ENCODE data around the gene YBX1. TPM values are rescaled to one million over a fixed set of nuclear protein-coding genes. Genes with fewer than 3 reads are reported as not detected.

Gene YBX1
- total RNA-seq, 6 experiments from 2014 or later = 144 to 325 (median 207) TPM

- intact Hi-C loops (cut with DNase I) = no loop called here
- no peak for TF ChIP-seq CTCF (IDR thresholded peaks at IDR 0.05)
- TF ChIP-seq POLR2A (IDR thresholded peaks at IDR 0.05) = no peak
- H3K27me3 ChIP-seq = no peaks in the 10 kb centered on the region
- no peaks in the 10 kb centered on the region for H3K9me3 ChIP-seq
- H3K27ac ChIP-seq = no peak overlapping the region
- H3K36me3 ChIP-seq = peaks cover 0 to 29% (median 12%) of the 10 kb centered on the region in 4 donors
- H3K4me1 ChIP-seq = peaks cover 0 to 6% (median 2%) of the 10 kb centered on the region in 4 donors
- DNase-seq (no peak), ATAC-seq (no peak)
- whole genome bisulfite sequencing (ENCODE audit: insufficient coverage, low coverage, low lambda C conversion rate, missing lambda C conversion rate) = 100% methylated on average over 3 of the region's 4 CpGs
- H3K4me3 ChIP-seq = no peak overlapping the region
Measured at GRCh38 chr1:42670425-42670824, 11.8 kb upstream of the YBX1 start.

- intact Hi-C loops (cut with DNase I) = no loop called here
- ATAC-seq (peak; percentile 38 to 71 (median 52)), DNase-seq (no peak)
- no peak for TF ChIP-seq POLR2A (IDR thresholded peaks at IDR 0.05)
- TF ChIP-seq CTCF (IDR thresholded peaks at IDR 0.05) = no peak
- Histone ChIP-seq H3K4me3 (no peak overlapping the region), H3K4me1 (peaks cover 0 to 6% (median 2%) of the 10 kb centered on the region in 4 donors), H3K36me3 (peaks cover 0 to 6% (median 0%) of the 10 kb centered on the region in 4 donors), H3K27me3 (no peaks in the 10 kb centered on the region), H3K27ac (peak overlapping the region in 1 of 3 donors; percentile 24), H3K9me3 (no peaks in the 10 kb centered on the region)
Measured at GRCh38 chr1:42674214-42674613, 8.0 kb upstream of the YBX1 start.

GRCh38 chr1:42674682-42675081 is 7.5 kb upstream of the YBX1 start:
- Histone ChIP-seq H3K36me3 (peaks cover 0 to 6% (median 0%) of the 10 kb centered on the region in 4 donors), H3K4me3 (no peak overlapping the region), H3K9me3 (no peaks in the 10 kb centered on the region), H3K27me3 (no peaks in the 10 kb centered on the region), H3K4me1 (peaks cover 0 to 6% (median 2%) of the 10 kb centered on the region in 4 donors), H3K27ac (peak overlapping the region in 1 of 3 donors; percentile 24)
- DNase-seq (peak in 1 of 3 donors; percentile 73), ATAC-seq (peak; percentile 76 to 93 (median 82))
- intact Hi-C loops (cut with DNase I) = no loop called here
- WGBS (ENCODE audit: insufficient coverage, low coverage, low lambda C conversion rate, missing lambda C conversion rate) = 11% methylated on average over 1 of the region's 1 CpG
- TF ChIP-seq POLR2A (IDR thresholded peaks at IDR 0.05) (no peak), CTCF (IDR thresholded peaks at IDR 0.05) (no peak)

GRCh38 chr1:42675467-42675866 is 6.8 kb upstream of the YBX1 start:
- WGBS (ENCODE audit: insufficient coverage, low coverage, low lambda C conversion rate, missing lambda C conversion rate) = 80% methylated on average over 3 of the region's 3 CpGs
- DNase-seq (no peak), ATAC-seq (no peak)
- no peak overlapping the region for H3K4me3 ChIP-seq
- no peak for TF ChIP-seq CTCF (IDR thresholded peaks at IDR 0.05)
- peaks cover 0 to 6% (median 3%) of the 10 kb centered on the region in 4 donors for H3K4me1 ChIP-seq
- H3K36me3 ChIP-seq = peaks cover 0 to 3% (median 0%) of the 10 kb centered on the region in 4 donors
- H3K27me3 ChIP-seq = no peaks in the 10 kb centered on the region
- intact Hi-C loops (cut with DNase I) = no loop called here
- H3K9me3 ChIP-seq = no peaks in the 10 kb centered on the region
- H3K27ac ChIP-seq = no peak overlapping the region

All from right lobe of liver (tissue), 6 donors.